ENCODE results near the gene SCUBE1.

DNA sequence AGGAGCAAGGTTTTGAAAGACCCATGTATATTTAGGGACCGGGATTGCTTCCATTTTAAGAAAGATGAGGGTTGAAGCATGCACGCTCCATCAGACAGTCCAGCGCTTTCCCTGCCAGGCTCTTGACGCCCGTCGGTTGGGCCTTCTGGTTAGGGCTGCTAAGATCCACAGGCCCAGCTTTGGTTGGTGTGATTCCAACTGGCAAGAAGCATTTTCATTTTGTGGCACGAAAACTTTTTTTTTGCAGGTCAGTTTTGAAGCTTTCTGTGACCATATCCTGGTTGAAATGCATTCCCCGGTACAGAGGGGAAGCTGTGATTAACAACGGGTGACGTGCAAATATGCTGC lies 34.4 kb upstream of the SCUBE1 start:
- TF ChIP-seq EZH2phosphoT487 (IDR thresholded peaks at IDR 0.05; ENCODE audit: low read depth, severe bottlenecking, unreplicated experiment) (no peak), EZH2 (IDR thresholded peaks at IDR 0.05; ENCODE audit: borderline replicate concordance) (no peak)
- TF ChIP-seq, protein P1, sequence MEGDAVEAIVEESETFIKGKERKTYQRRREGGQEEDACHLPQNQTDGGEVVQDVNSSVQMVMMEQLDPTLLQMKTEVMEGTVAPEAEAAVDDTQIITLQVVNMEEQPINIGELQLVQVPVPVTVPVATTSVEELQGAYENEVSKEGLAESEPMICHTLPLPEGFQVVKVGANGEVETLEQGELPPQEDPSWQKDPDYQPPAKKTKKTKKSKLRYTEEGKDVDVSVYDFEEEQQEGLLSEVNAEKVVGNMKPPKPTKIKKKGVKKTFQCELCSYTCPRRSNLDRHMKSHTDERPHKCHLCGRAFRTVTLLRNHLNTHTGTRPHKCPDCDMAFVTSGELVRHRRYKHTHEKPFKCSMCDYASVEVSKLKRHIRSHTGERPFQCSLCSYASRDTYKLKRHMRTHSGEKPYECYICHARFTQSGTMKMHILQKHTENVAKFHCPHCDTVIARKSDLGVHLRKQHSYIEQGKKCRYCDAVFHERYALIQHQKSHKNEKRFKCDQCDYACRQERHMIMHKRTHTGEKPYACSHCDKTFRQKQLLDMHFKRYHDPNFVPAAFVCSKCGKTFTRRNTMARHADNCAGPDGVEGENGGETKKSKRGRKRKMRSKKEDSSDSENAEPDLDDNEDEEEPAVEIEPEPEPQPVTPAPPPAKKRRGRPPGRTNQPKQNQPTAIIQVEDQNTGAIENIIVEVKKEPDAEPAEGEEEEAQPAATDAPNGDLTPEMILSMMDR (IDR thresholded peaks at IDR 0.05; ENCODE audit: poor library complexity): no peak
